ACHN (cell line): Measurements from ENCODE around the gene CDIP1.

Source experiments
- DNase-seq: peaks from one replicate; pipeline ENCODE4 v3.0.0-alpha.2; 2015
- in situ Hi-C: cut with HindIII; loops from 2 replicates; pipeline ENCODE4 v1.10.0; 2017; ENCODE audit warnings: low sequenced_read_pairs, low pct_ligation_motif_present, low pct_unique_long_range_greater_than_20kb

CDIP1 gene

GRCh38 chr16:4472880-4473279 lies 65.7 kb downstream of the CDIP1 start:
- in situ Hi-C loops, result no loop called here
- DNase-seq, result no peak

DNA sequence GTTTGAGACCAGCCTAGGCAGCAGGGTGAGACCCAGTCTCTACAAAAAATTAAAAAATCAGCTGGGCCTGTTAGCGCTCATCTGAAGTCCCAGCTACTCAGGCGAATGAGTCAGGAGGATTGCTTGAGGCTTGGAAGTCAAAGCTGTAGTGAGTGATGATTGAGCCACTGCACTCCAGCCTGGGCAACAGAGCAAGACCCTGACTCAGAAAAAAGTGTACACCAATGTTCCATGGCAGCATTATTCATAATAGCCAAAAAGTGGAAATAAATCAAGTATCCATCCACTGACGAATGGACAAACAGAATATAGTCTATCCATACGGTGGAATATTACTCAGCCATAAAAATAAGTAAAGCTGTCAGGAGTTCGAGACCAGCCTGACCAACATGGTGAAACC lies 66.7 kb downstream of the CDIP1 start:
- DNase-seq, result no peak
- in situ Hi-C loops, result no loop called here

DNA sequence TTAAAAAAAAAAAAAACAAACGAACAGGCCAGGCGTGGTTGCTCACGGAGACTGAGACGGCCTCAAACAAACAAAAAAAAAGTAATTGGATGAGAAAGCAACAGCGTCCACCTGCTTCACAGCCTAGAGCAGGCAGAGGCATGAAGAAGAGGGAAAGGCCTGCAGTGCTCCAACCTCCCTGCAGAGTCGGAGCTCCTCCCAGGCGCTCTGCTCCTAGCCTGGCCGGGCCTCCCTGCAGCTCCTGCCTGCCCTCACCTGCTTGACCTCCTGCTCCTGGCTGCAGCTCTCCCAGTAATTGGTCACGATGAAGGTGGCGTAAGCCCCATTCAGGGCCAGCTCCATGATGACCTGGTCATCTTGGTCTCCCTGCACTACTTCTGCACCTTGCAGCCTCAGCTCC lies 69.6 kb downstream of the CDIP1 start:
- in situ Hi-C loops, result no loop called here
- DNase-seq, result no peak

DNA sequence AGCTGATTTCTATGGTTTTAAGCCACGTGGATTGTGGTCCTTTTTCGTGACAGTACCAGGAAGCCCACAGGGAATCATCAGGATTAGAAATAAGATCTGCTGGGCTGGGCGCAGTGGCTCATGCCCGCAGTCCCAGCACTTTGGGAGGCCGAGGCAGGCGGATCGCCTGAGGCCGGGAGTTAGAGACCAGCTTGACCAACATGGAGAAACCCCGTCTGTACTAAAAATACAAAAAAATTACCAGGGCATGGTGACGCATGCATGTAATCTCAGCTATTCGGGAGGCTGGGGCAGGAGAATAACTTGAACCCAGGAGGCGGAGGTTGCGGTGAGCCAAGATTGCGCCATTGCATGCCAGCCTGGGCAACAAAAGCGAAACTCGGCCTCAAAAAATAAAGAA lies 70.7 kb downstream of the CDIP1 start:
- no peak for DNase-seq
- in situ Hi-C loops, result no loop called here

GRCh38 chr16:4465977-4466779 lies 72.4 kb downstream of the CDIP1 start:
- DNase-seq, result no peak
- in situ Hi-C loops, result no loop called here

- no peak for DNase-seq
- in situ Hi-C loops, result no loop called here
Measured at GRCh38 chr16:4463522-4464163, 74.9 kb downstream of the CDIP1 start.

- in situ Hi-C loops, result no loop called here
Measured at GRCh38 chr16:4461250-4462085, 77.1 kb downstream of the CDIP1 start.

DNA sequence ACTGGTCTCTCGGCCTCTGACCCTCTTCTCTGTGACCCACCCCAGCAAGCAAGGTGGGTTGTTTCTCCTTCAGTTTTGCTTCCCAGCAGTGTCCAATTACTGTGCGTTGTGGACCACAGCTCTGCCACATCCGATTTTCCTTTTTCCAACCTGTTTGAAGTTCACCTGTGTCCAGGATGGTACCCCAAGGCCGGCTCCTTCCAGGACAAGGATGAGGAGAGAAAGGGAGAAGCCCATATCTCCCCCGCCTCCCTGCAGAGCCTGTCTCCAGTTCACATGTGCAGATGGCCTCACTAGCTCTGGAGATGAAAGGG lies 77.7 kb downstream of the CDIP1 start:
- in situ Hi-C loops, result no loop called here
- no peak for DNase-seq

More at GRCh38 chr16:4461250-4462085, 77.1 kb downstream of the CDIP1 start:
- DNase-seq, result no peak
